Measurements from ENCODE around the gene DPH7. TPM values are rescaled to one million over a fixed set of nuclear protein-coding genes. Genes with fewer than 3 reads are reported as not detected.
"Not testable (repeated sequence)": the region's sequence is repeated elsewhere in the genome, so short reads cannot be mapped to it uniquely, and the experiment has no call there.

DPH7 gene
- total RNA-seq, 3 donors from 2014 or later (not counting 1 experiment from before 2014, with no cell fraction given): 39.5 to 51.0 (median 48.5) TPM

- Histone ChIP-seq H3K27me3 (ENCODE audit: control insufficient read depth, insufficient read depth, low read length) (no peaks in the 10 kb centered on the region), H3K27ac (ENCODE audit: low read length) (peak overlapping the region; percentile 2), H3K9me3 (ENCODE audit: control insufficient read depth, insufficient read depth, low read length) (no peaks in the 10 kb centered on the region), H3K4me3 (ENCODE audit: low read length) (peak overlapping the region; percentile 56), H3K36me3 (ENCODE audit: control insufficient read depth, insufficient read depth, low read length) (peaks cover 17% of the 10 kb centered on the region), H3K4me1 (ENCODE audit: control insufficient read depth, insufficient read depth, low read length) (peaks cover 16% of the 10 kb centered on the region)
- ATAC-seq (peak; percentile 2 to 10 (median 2)), DNase-seq (peak in 1 of 2 donors; percentile 60)
- peaks cover 7% of the 10 kb centered on the region for H3K36me3 Mint-ChIP-seq
- 13% methylated on average over 58 of the region's 58 CpGs for WGBS (ENCODE audit: insufficient coverage)
- peaks cover 13 to 14% of the 10 kb centered on the region in 2 donors for H3K4me1 Mint-ChIP-seq
- no peak for TF ChIP-seq CTCF (IDR thresholded peaks at IDR 0.05)
- peak overlapping the region; percentile 71 to 83 for H3K27ac Mint-ChIP-seq
- no peaks in the 10 kb centered on the region for H3K27me3 Mint-ChIP-seq (ENCODE audit: low read depth in 2 of 2)
- no peaks in the 10 kb centered on the region for H3K9me3 Mint-ChIP-seq
- H3K4me3 Mint-ChIP-seq: peak overlapping the region; percentile 84
- intact Hi-C loops (cut with micrococcal nuclease): no loop called here
Observed at GRCh38 chr9:137552022-137552768, 26.5 kb downstream of the DPH7 start.

- Mint-ChIP-seq H3K4me3 (peak within 1 kb of the TSS; percentile 84), H3K4me1 (peaks cover 13 to 14% of the 10 kb centered on the region in 2 donors), H3K36me3 (peaks cover 7% of the 10 kb centered on the region), H3K9me3 (no peaks in the 10 kb centered on the region), H3K27me3 (ENCODE audit: low read depth in 2 of 2) (no peaks in the 10 kb centered on the region), H3K27ac (peak within 1 kb of the TSS; percentile 71 to 83)
- WGBS (ENCODE audit: insufficient coverage): under 1% methylated on average over 106 of the region's 106 CpGs
- peak within 1 kb of the TSS; percentile 37 for H3K27ac ChIP-seq (ENCODE audit: low read length)
- peak within 1 kb of the TSS; percentile 56 for H3K4me3 ChIP-seq (ENCODE audit: low read length)
- H3K4me1 ChIP-seq (ENCODE audit: control insufficient read depth, insufficient read depth, low read length): peaks cover 16% of the 10 kb centered on the region
- TF ChIP-seq CTCF (IDR thresholded peaks at IDR 0.05): peak; percentile 47
- peak; percentile 89 to 97 (median 93) for ATAC-seq
- DNase-seq: peak; percentile 85 to 94
- H3K9me3 ChIP-seq (ENCODE audit: control insufficient read depth, insufficient read depth, low read length): no peaks in the 10 kb centered on the region
- H3K36me3 ChIP-seq (ENCODE audit: control insufficient read depth, insufficient read depth, low read length): peaks cover 14% of the 10 kb centered on the region
- intact Hi-C loops (cut with micrococcal nuclease): no loop called here
- H3K27me3 ChIP-seq (ENCODE audit: control insufficient read depth, insufficient read depth, low read length): no peaks in the 10 kb centered on the region
Observed at GRCh38 chr9:137551264-137552021, 27.3 kb downstream of the DPH7 start, which contains the start of gene MRPL41. Gene MRPL41, plus strand, starts transcription at chr9:137551879. Its CDS starts 203 bp downstream, at chr9:137552082.

- ATAC-seq; H3K9me3 Mint-ChIP-seq; H3K36me3 ChIP-seq (ENCODE audit: control insufficient read depth, insufficient read depth, low read length); intact Hi-C loops (cut with micrococcal nuclease); DNase-seq; H3K36me3 Mint-ChIP-seq; H3K9me3 ChIP-seq (ENCODE audit: control insufficient read depth, insufficient read depth, low read length); H3K27me3 ChIP-seq (ENCODE audit: control insufficient read depth, insufficient read depth, low read length); H3K27me3 Mint-ChIP-seq (ENCODE audit: low read depth in 2 of 2): not testable (repeated sequence)
- peaks cover 13 to 14% of the 10 kb centered on the region in 2 donors for H3K4me1 Mint-ChIP-seq
- peak overlapping the region; percentile 37 for H3K27ac ChIP-seq (ENCODE audit: low read length)
- peak overlapping the region; percentile 43 for H3K4me3 ChIP-seq (ENCODE audit: low read length)
- peak overlapping the region; percentile 57 for H3K4me3 Mint-ChIP-seq
- peak overlapping the region in 1 of 2 donors; percentile 83 for H3K27ac Mint-ChIP-seq
- WGBS (ENCODE audit: insufficient coverage): 0% methylated on average over 14 of the region's 17 CpGs
- peaks cover 16% of the 10 kb centered on the region for H3K4me1 ChIP-seq (ENCODE audit: control insufficient read depth, insufficient read depth, low read length)
Observed at GRCh38 chr9:137550958-137551263, 27.8 kb downstream of the DPH7 start.

- ATAC-seq (no peak), DNase-seq (peak in 1 of 2 donors; percentile 70)
- Histone ChIP-seq H3K4me3 (ENCODE audit: low read length) (peak within 1 kb of the TSS; percentile 43), H3K36me3 (ENCODE audit: control insufficient read depth, insufficient read depth, low read length) (peaks cover 4% of the 10 kb centered on the region), H3K27me3 (ENCODE audit: control insufficient read depth, insufficient read depth, low read length) (no peaks in the 10 kb centered on the region), H3K9me3 (ENCODE audit: control insufficient read depth, insufficient read depth, low read length) (no peaks in the 10 kb centered on the region), H3K4me1 (ENCODE audit: control insufficient read depth, insufficient read depth, low read length) (peaks cover 16% of the 10 kb centered on the region), H3K27ac (ENCODE audit: low read length) (peak within 1 kb of the TSS; percentile 37)
- Mint-ChIP-seq H3K9me3 (no peaks in the 10 kb centered on the region), H3K4me1 (peaks cover 13 to 14% of the 10 kb centered on the region in 2 donors), H3K4me3 (peak within 1 kb of the TSS; percentile 88), H3K36me3 (no peaks in the 10 kb centered on the region), H3K27ac (peak within 1 kb of the TSS; percentile 57 to 85), H3K27me3 (ENCODE audit: low read depth in 2 of 2) (no peaks in the 10 kb centered on the region)
- intact Hi-C loops (cut with micrococcal nuclease): no loop called here
- 7% methylated on average over 13 of the region's 13 CpGs for WGBS (ENCODE audit: insufficient coverage)
- no peak for TF ChIP-seq CTCF (IDR thresholded peaks at IDR 0.05)
Observed at GRCh38 chr9:137550231-137550621, 28.5 kb downstream of the DPH7 start, which contains the start of gene PNPLA7. Gene PNPLA7, minus strand, starts transcription at chr9:137550402. Its CDS starts 205 bp downstream, at chr9:137550197.
